Retinal pigment epithelial cell (primary cell): Measurements from ENCODE around the gene ZCWPW1.

Experiments
- DNase-seq: peaks from one replicate; pipeline ENCODE4 v3.0.0-alpha.2; 2010; ENCODE audit warnings: low read depth
- H3K4me3 ChIP-seq: 2 replicates; pipeline ENCODE4 v1.5.1; 2011; ENCODE audit warnings: mild to moderate bottlenecking, low read length, control low read depth, moderate library complexity
- TF ChIP-seq, protein P1 (sequence below): conservative IDR thresholded peaks from 2 replicates; pipeline ENCODE4 v1.5.1; 2011; ENCODE audit warnings: low read depth, low read length, control low read depth, inconsistent platforms

ZCWPW1 gene

DNA sequence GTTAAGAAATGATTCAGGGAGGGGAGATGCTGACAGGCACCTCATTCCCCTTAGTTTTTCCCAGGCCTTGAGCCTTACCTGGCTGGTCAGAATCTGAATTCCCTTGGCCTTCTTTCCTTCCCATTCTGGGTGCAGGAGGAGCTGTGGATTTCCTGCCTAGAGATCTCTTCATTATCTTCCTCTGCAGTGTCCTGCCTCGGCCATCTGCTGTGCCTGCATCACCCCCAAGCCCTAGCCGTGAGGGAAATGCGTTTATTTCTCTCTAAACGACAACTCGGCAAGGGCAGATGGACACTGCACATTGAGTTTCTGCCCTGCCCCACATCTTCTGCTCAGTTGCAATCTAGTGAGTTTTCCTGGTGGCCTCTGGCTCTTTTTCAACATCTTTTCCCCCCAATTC, 26.7 kb downstream of the ZCWPW1 start:
- H3K4me3 ChIP-seq: no peak overlapping the region
- TF ChIP-seq, protein P1, sequence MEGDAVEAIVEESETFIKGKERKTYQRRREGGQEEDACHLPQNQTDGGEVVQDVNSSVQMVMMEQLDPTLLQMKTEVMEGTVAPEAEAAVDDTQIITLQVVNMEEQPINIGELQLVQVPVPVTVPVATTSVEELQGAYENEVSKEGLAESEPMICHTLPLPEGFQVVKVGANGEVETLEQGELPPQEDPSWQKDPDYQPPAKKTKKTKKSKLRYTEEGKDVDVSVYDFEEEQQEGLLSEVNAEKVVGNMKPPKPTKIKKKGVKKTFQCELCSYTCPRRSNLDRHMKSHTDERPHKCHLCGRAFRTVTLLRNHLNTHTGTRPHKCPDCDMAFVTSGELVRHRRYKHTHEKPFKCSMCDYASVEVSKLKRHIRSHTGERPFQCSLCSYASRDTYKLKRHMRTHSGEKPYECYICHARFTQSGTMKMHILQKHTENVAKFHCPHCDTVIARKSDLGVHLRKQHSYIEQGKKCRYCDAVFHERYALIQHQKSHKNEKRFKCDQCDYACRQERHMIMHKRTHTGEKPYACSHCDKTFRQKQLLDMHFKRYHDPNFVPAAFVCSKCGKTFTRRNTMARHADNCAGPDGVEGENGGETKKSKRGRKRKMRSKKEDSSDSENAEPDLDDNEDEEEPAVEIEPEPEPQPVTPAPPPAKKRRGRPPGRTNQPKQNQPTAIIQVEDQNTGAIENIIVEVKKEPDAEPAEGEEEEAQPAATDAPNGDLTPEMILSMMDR: no peak

DNA sequence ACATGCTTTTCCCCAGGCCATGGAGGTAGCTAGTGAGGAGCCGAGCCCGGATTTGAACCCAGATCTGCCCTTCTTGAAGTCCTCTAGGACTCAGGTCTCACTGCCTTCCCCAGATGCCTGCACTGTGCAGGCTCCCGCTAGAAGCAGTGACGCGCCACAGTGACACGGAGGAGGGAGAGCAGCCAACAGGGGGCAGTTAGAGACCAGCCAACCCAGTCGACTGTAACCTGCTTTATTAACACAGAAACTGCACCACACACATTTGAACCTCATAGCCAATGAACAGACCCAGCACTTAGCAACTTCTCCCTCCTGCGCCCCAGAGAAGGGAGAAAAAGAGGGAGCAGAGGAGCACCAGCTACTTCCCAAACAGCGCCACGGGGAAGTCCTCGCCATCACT, 27.8 kb downstream of the ZCWPW1 start:
- TF ChIP-seq, protein P1: peak; percentile 9
- no peak overlapping the region for H3K4me3 ChIP-seq
- no peak for DNase-seq

More for the DNA sequence above, 26.7 kb downstream of the ZCWPW1 start:
- no peak for DNase-seq

DNA sequence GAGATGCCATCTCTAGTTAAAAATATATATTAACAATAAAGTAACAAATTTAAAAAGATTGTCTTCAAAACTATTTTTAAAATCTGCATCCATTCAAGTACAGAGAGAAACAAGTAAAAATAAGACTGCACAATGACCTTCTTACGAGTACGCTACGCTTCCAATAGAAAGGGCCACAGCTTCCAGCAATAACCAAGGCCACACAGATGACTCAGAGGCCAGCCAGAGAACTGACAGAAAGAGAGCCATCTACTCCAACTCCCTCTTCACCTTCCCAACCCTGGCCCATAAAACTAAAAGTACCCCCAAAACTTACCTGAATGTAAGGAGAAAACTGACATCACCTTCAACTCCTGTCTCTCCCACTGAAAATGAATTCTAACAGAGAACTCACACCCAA, 28.5 kb downstream of the ZCWPW1 start:
- TF ChIP-seq, protein P1: no peak
- H3K4me3 ChIP-seq: no peak overlapping the region
- DNase-seq: no peak

DNA sequence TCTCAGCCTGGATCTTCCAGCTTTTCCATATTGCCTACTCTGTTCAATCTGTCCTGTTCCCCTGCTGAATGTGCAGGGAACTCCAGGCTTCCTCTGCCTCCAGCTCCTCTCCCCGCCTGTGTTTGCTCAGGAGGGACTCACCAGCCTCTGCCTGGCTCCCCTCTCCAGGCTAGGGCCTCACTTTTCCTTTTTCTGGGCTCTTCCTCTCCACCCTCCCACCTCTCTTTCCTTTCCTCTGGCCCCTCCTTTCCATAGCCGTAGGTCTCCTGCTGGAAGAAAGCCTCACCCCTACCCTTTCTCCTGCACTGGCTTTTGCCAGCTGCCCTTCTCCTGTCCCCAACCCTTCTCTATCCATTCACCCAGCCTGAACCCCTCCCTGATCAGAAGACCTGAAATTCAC, 30.3 kb downstream of the ZCWPW1 start:
- no peak overlapping the region for H3K4me3 ChIP-seq
- no peak for DNase-seq
- TF ChIP-seq, protein P1: no peak

DNA sequence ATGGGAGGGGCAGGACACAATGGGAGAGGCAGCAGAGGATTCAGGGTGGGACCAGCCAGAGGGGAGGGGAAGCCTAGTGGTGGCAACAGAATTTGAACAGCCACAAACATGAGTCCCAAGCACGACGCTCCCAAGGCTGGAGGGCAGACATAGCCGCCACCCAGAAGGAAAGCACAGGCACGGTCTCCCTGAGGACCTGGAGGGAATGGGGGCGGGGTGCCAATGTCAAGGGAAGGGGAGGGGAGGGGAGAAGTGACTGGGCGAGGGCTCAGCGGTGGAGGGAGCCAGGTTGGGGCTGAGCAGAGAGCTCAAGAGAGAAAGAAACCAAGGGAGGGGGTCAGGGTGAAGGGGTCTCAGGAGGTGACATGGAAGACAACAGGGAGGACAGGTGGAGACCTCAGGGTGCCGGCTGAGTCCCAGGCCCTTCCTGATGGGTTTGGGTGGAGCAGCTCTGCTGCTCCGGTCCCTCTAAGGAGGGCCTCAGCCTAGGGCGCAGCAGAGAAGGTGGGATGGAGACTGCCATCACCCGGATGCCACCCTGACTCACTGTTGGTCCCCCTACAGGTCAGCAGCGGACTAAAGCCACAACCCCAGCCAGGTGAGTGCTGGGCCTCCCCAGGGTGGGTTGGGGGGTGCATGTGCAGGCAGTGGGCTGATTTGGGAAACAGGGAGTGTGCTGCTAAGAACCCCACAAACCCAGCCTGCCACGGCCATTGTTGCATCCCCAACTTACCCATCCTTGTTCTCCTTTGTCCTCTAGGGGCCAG, 31.0 kb downstream of the ZCWPW1 start:
- no peak overlapping the region for H3K4me3 ChIP-seq
- TF ChIP-seq, protein P1: no peak
- DNase-seq: no peak

DNA sequence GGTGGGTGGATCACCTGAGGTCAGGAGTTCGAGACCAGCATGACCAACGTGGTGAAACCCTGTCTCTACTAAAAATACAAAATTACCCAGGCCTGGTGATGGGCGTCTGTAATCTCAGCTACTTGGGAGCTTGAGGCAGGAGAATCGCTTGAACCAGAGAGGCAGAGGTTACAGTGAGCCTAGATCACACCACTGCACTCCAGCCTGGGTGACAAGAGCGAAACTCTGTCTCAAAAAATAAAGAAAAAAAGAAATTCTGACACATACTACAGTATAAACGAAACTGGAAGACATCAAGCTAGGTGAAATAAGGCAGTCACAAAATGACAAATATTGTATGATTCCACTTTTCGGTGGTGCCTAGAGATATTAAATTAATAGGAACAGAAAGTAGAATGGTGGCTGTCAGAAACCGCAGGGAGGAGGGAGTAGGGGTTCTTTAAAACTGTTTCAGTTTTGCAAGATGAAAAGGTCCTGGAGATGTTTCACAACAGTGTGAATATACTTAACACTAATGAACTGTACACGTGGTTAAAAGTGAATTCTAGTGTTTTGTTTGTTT, 32.0 kb downstream of the ZCWPW1 start:
- DNase-seq: no peak
- TF ChIP-seq, protein P1: no peak
- no peak overlapping the region for H3K4me3 ChIP-seq

DNA sequence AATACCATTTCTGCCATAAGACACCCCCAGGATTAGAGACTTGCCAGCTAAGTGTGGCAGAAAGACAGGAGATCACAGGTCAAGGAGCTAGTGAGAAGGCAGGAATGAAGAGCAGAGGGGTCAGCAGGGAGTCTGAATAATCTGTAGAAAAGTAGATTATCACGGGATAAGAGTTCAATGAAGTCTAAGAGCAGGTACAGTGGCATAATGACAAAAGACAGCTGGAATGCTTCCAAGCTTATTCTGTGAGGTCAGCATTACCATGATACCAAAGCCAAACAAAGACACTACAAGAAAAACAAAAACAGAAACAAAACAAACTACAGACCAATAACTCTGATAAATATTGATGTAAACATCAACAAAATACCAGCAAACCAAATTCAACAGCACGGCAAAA, 34.4 kb downstream of the ZCWPW1 start:
- no peak overlapping the region for H3K4me3 ChIP-seq
- TF ChIP-seq, protein P1: no peak
- no peak for DNase-seq
